B cell (primary cell): ENCODE data around the gene FBXO15. TPM values are rescaled to one million over a fixed set of nuclear protein-coding genes. Genes with fewer than 3 reads are reported as not detected.

Source experiments
- ATAC-seq: fragments of 200-7000 bp; cut with Tn5 transposase; one replicate; pipeline ENCODE4 v1.10.0; 2021; ENCODE audit warnings: low read depth, mild to moderate bottlenecking, moderate number of reproducible peaks, moderate library complexity
- CTCF ChIA-PET: fragments of 350-600 bp; sonication (Branson Sonifier 250); formaldehyde crosslinking; loops from one replicate; lab custom pipeline; 2021; ENCODE audit warnings: antibody characterized with exemption, inconsistent platforms; lab: Charles Lee
- POLR2A ChIA-PET: fragments of 350-600 bp; sonication (Branson Sonifier 250); formaldehyde crosslinking; loops from one replicate; lab custom pipeline; 2021; ENCODE audit warnings: antibody characterized with exemption; lab: Charles Lee
- DNase-seq: peaks from one replicate; pipeline ENCODE4 v3.0.0; 2013
- H2AFZ ChIP-seq: 2 replicates; pipeline ENCODE4 v1.6.1; 2012; ENCODE audit warnings: mild to moderate bottlenecking, low read depth, low read length; ENCODE audit not compliant: insufficient read depth, poor library complexity, severe bottlenecking
- H3K27ac ChIP-seq, 2 donors: 1 replicate in 1 of 2; 2 replicates in 1 of 2; pipeline ENCODE4 v1.5.1; 2012 to 2013; ENCODE audit warnings: low read length in 2 of 2, mild to moderate bottlenecking in 2 of 2, moderate library complexity in 1 of 2
- H3K27me3 ChIP-seq, 4 experiments: fragments of 200-600 bp in 1 of 4; sonication (generic) in 1 of 4; replicated peaks in 1 of 4; 1 replicate in 2 of 4; 2 replicates in 2 of 4; pipeline versions ENCODE4 v1.6.1 to v1.7.0; 2013 to 2016; ENCODE audit warnings: low read length in 3 of 4, mild to moderate bottlenecking in 2 of 4, mixed read lengths in 1 of 4, moderate library complexity in 1 of 4; ENCODE audit not compliant: insufficient read depth in 4 of 4, control insufficient read depth in 3 of 4; ENCODE audit errors: control extremely low read depth in 1 of 4
- H3K36me3 ChIP-seq, 2 experiments: replicated peaks in 1 of 2; 1 replicate in 1 of 2; 2 replicates in 1 of 2; pipeline versions ENCODE4 v1.6.1 to v1.7.1; 2013; ENCODE audit warnings: low read length in 1 of 2; ENCODE audit not compliant: insufficient read depth in 2 of 2, control insufficient read depth in 1 of 2; ENCODE audit errors: control extremely low read depth in 1 of 2, extremely low read depth in 1 of 2
- H3K4me1 ChIP-seq, 2 donors: fragments of 200-600 bp in 1 of 2; sonication (generic) in 1 of 2; 1 replicate in 1 of 2; 2 replicates in 1 of 2; pipeline versions ENCODE4 v1.5.1 to v1.6.1; 2013 to 2017; ENCODE audit warnings: low read length in 2 of 2; ENCODE audit not compliant: control insufficient read depth in 2 of 2, insufficient read depth in 2 of 2
- H3K4me2 ChIP-seq: replicated peaks from 2 replicates; pipeline ENCODE3; 2012; ENCODE audit warnings: mild to moderate bottlenecking, low read depth, low read length; ENCODE audit not compliant: poor library complexity, severe bottlenecking
- H3K4me3 ChIP-seq, 5 experiments: fragments of 200-600 bp in 1 of 5; sonication (generic) in 1 of 5; 1 replicate in 3 of 5; 2 replicates in 2 of 5; pipeline versions ENCODE4 v1.5.1 to v1.7.0; 2011 to 2016; ENCODE audit warnings: low read length in 4 of 5, mild to moderate bottlenecking in 4 of 5, low read depth in 2 of 5, control low read depth in 1 of 5, moderate library complexity in 1 of 5; ENCODE audit not compliant: insufficient read depth in 1 of 5; ENCODE audit errors: control extremely low read depth in 1 of 5, extremely low read depth in 1 of 5
- H3K79me2 ChIP-seq: fragments of 200-600 bp; sonication (generic); one replicate; pipeline ENCODE4 v1.6.0; 2016; ENCODE audit warnings: low read length; ENCODE audit not compliant: control insufficient read depth, insufficient read depth
- H3K9ac ChIP-seq: fragments of 200-600 bp; sonication (generic); 2 replicates; pipeline ENCODE4 v1.6.1; 2017; ENCODE audit warnings: mild to moderate bottlenecking, low read length, moderate library complexity
- H3K9me3 ChIP-seq, 3 donors: one replicate each; pipeline versions ENCODE4 v1.6.1 to v1.7.1; 2013; ENCODE audit warnings: low read length in 2 of 3; ENCODE audit not compliant: control insufficient read depth in 2 of 3, insufficient read depth in 1 of 3; ENCODE audit errors: control extremely low read depth in 1 of 3
- H4K20me1 ChIP-seq: 2 replicates; pipeline ENCODE4 v1.6.0; 2012; ENCODE audit warnings: mild to moderate bottlenecking, low read length; ENCODE audit not compliant: insufficient read depth, control insufficient read depth, poor library complexity, severe bottlenecking
- H3K27ac Mint-ChIP-seq: one replicate; pipeline ENCODE4 v1.8.0; 2021; ENCODE audit warnings: mixed read lengths
- H3K27me3 Mint-ChIP-seq: one replicate; pipeline ENCODE4 v1.8.0; 2021; ENCODE audit warnings: mixed read lengths
- H3K4me1 Mint-ChIP-seq: one replicate; pipeline ENCODE4 v1.8.0; 2021; ENCODE audit warnings: mixed read lengths
- H3K4me3 Mint-ChIP-seq: one replicate; pipeline ENCODE4 v1.8.0; 2021; ENCODE audit warnings: mixed read lengths
- H3K9me3 Mint-ChIP-seq: one replicate; pipeline ENCODE4 v1.8.0; 2022; ENCODE audit warnings: mixed read lengths; ENCODE audit not compliant: insufficient read depth
- EZH2 ChIP-seq: IDR thresholded peaks from 2 replicates; pipeline ENCODE4 v1.6.1; 2012; ENCODE audit warnings: borderline replicate concordance, low read depth, mild to moderate bottlenecking, moderate library complexity, low read length; ENCODE audit not compliant: insufficient read depth, poor library complexity, severe bottlenecking
- WGBS: methylation state at CpG from one replicate; pipeline ENCODE4 v1.1.5; 2013; ENCODE audit warnings: missing lambda C conversion rate; ENCODE audit not compliant: insufficient coverage; 5-methylcytosine and 5-hydroxymethylcytosine counted together
- intact Hi-C: fragments of 100-400 bp; cut with micrococcal nuclease; formaldehyde crosslinking; loops from one replicate; pipeline ENCODE4 v1.10.0; 2022
- polyA plus RNA-seq: library from polyadenylated mRNA; depleted of rRNA; stranded (reverse); fragments of >200 nt; gene quantifications from 2 replicates; pipeline ENCODE4 v1.2.3, GENCODE V29; 2012
- total RNA-seq, 2 donors: library from RNA; stranded (reverse); fragments of 120-200 nt in 1 of 2; gene quantifications; 1 replicate in 1 of 2; 2 replicates in 1 of 2; pipeline versions ENCODE4 v1.2.3 to v1.2.4, GENCODE V29; 2013 to 2022
- TF ChIP-seq, protein P1 (sequence below): fragments of 200-600 bp; IDR thresholded peaks from one replicate; pipeline ENCODE4 v1.8.0; 2022; ENCODE audit warnings: antibody characterized with exemption, mild to moderate bottlenecking

The FBXO15 gene
- total and polyA plus RNA-seq, 2 donors (not counting 1 experiment from before 2014, with no cell fraction given): 1.6 to 4.1 TPM

DNA sequence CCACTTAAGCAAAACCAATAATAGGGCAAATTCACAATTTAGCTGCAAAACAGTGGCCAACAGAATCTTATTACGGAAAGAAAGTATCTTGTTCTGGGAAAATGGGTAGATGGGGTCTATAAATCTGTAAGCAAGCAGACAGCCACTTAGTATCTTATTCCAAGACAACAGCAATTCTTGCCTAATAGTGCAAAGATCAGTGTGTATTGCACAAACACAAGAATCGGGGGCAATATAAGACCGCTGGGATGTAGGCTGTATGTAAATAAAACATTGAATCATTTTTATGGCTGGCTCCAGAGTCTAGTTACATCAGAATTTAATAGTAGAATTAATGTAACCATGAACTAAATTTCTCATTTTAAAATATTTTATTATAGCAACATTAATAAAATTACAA is 85.6 kb downstream of the FBXO15 start:
- CTCF ChIA-PET: interaction anchor here (4.9 kb wide), 1 partner anchor 21 kb away, joined by 47 read pairs; no protein-coding TSS in a partner anchor
- H3K4me1 Mint-ChIP-seq: peaks cover 63% of the 10 kb centered on the region

DNA sequence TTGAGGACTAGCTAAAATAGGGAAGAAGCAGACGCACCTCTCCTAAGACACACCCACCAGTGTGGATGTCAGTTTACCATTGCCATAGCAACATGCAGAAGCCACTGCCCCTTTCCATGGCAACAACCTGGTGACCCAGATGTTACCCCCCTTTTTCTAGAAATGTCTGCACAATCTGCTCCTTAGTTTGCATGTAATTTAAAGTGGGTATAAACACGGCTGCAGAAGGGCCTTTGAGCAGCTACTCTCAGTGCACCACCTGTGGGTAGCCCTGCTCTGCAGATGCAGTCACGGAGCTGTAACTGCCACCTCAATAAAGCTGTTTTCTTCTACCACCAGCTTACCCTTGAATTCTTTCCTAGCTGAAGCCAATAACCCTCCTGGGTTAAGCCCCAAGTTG is 87.1 kb downstream of the FBXO15 start:
- Mint-ChIP-seq H3K27me3 (no peaks in the 10 kb centered on the region), H3K4me1 (peaks cover 48% of the 10 kb centered on the region), H3K4me3 (no peak overlapping the region), H3K27ac (peak overlapping the region; percentile 81), H3K9me3 (peaks cover 5% of the 10 kb centered on the region)
- H2AFZ ChIP-seq: peak overlapping the region; percentile 26
- H3K4me1 ChIP-seq: peaks cover 39 to 46% of the 10 kb centered on the region in 2 donors
- peak; percentile 61 for DNase-seq
- CTCF ChIA-PET: interaction anchor here (1.3 to 2.1 kb wide), 3 partner anchors 19 to 53 kb away, joined by 3 to 14 read pairs (median 7); no protein-coding TSS in a partner anchor
- no peaks in the 10 kb centered on the region for H3K36me3 ChIP-seq
- POLR2A ChIA-PET: interaction anchor here (1.7 kb wide), 1 partner anchor 22 kb away, joined by 8 read pairs; no protein-coding TSS in a partner anchor
- no peak overlapping the region for H3K4me2 ChIP-seq
- no peaks in the 10 kb centered on the region for H3K27me3 ChIP-seq
- peaks cover 0 to 4% (median 0%) of the 10 kb centered on the region in 3 donors for H3K9me3 ChIP-seq
- H3K4me3 ChIP-seq: no peak overlapping the region
- peak; percentile 21 for ATAC-seq
- H3K9ac ChIP-seq: no peak overlapping the region
- 6% methylated on average over 3 of the region's 3 CpGs for WGBS
- H3K27ac ChIP-seq: peak overlapping the region; percentile 22 to 53
- no peaks in the 10 kb centered on the region for H4K20me1 ChIP-seq
- intact Hi-C loops: loop anchor here (5.0 to 10.0 kb wide), 2 partner anchors 57 to 434 kb away; partner anchors contain the start of gene CNDP2
- H3K79me2 ChIP-seq: no peaks in the 10 kb centered on the region
- no peak for TF ChIP-seq EZH2
- TF ChIP-seq, protein P1, sequence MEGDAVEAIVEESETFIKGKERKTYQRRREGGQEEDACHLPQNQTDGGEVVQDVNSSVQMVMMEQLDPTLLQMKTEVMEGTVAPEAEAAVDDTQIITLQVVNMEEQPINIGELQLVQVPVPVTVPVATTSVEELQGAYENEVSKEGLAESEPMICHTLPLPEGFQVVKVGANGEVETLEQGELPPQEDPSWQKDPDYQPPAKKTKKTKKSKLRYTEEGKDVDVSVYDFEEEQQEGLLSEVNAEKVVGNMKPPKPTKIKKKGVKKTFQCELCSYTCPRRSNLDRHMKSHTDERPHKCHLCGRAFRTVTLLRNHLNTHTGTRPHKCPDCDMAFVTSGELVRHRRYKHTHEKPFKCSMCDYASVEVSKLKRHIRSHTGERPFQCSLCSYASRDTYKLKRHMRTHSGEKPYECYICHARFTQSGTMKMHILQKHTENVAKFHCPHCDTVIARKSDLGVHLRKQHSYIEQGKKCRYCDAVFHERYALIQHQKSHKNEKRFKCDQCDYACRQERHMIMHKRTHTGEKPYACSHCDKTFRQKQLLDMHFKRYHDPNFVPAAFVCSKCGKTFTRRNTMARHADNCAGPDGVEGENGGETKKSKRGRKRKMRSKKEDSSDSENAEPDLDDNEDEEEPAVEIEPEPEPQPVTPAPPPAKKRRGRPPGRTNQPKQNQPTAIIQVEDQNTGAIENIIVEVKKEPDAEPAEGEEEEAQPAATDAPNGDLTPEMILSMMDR: no peak

More for the DNA sequence above, 85.6 kb downstream of the FBXO15 start:
- no peak overlapping the region for H3K4me3 Mint-ChIP-seq
- intact Hi-C loops: loop anchor here (5.0 to 10.0 kb wide), 2 partner anchors 55 to 433 kb away; partner anchors contain the start of gene CNDP2
- Histone ChIP-seq H3K36me3 (no peaks in the 10 kb centered on the region), H3K4me2 (no peak overlapping the region), H3K27ac (no peak overlapping the region), H3K4me3 (no peak overlapping the region), H3K9me3 (peaks cover 0 to 4% (median 0%) of the 10 kb centered on the region in 3 donors), H3K4me1 (peaks cover 53 to 59% of the 10 kb centered on the region in 2 donors), H3K9ac (no peak overlapping the region), H3K27me3 (no peaks in the 10 kb centered on the region), H3K79me2 (no peaks in the 10 kb centered on the region), H2AFZ (no peak overlapping the region), H4K20me1 (no peaks in the 10 kb centered on the region)
- no peaks in the 10 kb centered on the region for H3K27me3 Mint-ChIP-seq
- DNase-seq (no peak), ATAC-seq (no peak)
- no peaks in the 10 kb centered on the region for H3K9me3 Mint-ChIP-seq
- no CpG with 5 or more reads among the region's 3 CpGs for WGBS
- peak overlapping the region; percentile 42 for H3K27ac Mint-ChIP-seq
- TF ChIP-seq EZH2: no peak
- TF ChIP-seq, protein P1: no peak
- POLR2A ChIA-PET: no interaction called here
